Measurements from ENCODE around the gene COG5. TPM values are rescaled to one million over a fixed set of nuclear protein-coding genes. Genes with fewer than 3 reads are reported as not detected.

Gene COG5
- total and polyA plus RNA-seq, 2 of the 4 experiments (the other 2 are of a cell fraction) = 18.5 to 27.4 TPM

DNA sequence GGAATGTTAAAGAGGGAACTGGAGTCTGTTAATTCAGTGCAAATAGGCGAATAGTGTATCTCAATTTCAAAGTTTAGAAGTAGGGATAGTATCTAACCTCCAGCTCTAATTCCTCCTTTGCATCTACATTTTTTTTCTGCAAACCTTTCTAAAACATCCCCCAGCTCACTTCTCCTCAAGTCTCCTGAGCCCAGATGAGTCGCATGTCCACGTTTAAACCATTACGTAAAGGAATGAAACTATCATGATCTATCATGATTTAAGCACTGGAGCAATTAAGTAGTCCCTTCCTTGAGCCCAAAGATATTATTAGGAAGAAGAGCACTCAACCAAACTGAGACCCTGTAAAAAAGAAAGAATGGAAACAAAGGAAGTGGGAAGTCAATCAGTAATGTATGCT is 64.0 kb downstream of the COG5 start:
- no peak for TF ChIP-seq SMC3 (IDR thresholded peaks at IDR 0.05; ENCODE audit: low read depth, low read length)
- no peak for TF ChIP-seq CTCF (conservative IDR thresholded peaks at IDR 0.05; ENCODE audit: low read depth, low read length)
- TF ChIP-seq RCOR1 (IDR thresholded peaks at IDR 0.05; ENCODE audit: insufficient replicate concordance, low read length) = no peak
- TF ChIP-seq MXI1 (IDR thresholded peaks at IDR 0.05; ENCODE audit: borderline replicate concordance, low read depth, low read length) = no peak
- TF ChIP-seq ELK1 (IDR thresholded peaks at IDR 0.05; ENCODE audit: borderline replicate concordance, low read depth, low read length) = no peak
- no peak overlapping the region for H2AK9ac ChIP-seq (replicated peaks; ENCODE audit: low read depth, low read length, poor library complexity)
- dilution Hi-C loops (cut with HindIII; ENCODE audit: low sequenced_read_pairs, unreplicated experiment) (no loop called here), intact Hi-C loops (cut with micrococcal nuclease) (no loop called here), in situ Hi-C loops (cut with MboI; ENCODE audit: low sequenced_read_pairs) (no loop called here)
- no peak overlapping the region for H4K91ac ChIP-seq (ENCODE audit: insufficient read depth, low read depth, low read length)
- H3K18ac ChIP-seq (ENCODE audit: low read depth, low read length) = no peak overlapping the region
- H2AK5ac ChIP-seq (ENCODE audit: low read depth, low read length) = no peak overlapping the region
- H3K4ac ChIP-seq (ENCODE audit: low read depth, low read length) = no peak overlapping the region
- H3K79me1 ChIP-seq (ENCODE audit: low read depth in 1 of 2, low read length in 2 of 2) = peaks cover 16 to 28% of the 10 kb centered on the region in 2 experiments
- no peak overlapping the region for H2BK5ac ChIP-seq (ENCODE audit: low read depth, low read length, poor library complexity, severe bottlenecking)
- H2BK15ac ChIP-seq (ENCODE audit: low read depth, low read length) = no peak overlapping the region
- H3K56ac ChIP-seq (ENCODE audit: extremely low read depth, insufficient read depth, low read length) = no peak overlapping the region
- H3K14ac ChIP-seq (replicated peaks; ENCODE audit: low read depth, low read length) = no peak overlapping the region
- H3K23ac ChIP-seq (ENCODE audit: low read depth, low read length) = no peak overlapping the region
- H3K9ac ChIP-seq (ENCODE audit: low read depth, low read length) = no peak overlapping the region
- no peak overlapping the region for H3K27ac ChIP-seq (ENCODE audit: insufficient read depth, low read length)
- WGBS, 2 experiments (ENCODE audit: extremely low coverage in 2 of 2, insufficient read length in 1 of 2) = no CpG with 5 or more reads among the region's 4 CpGs
- no peaks in the 10 kb centered on the region for H3K27me3 ChIP-seq (ENCODE audit: control insufficient read depth, insufficient read depth, low read length)
- H4K20me1 ChIP-seq (ENCODE audit: insufficient read depth, low read length) = peaks cover 13% of the 10 kb centered on the region; the same call in 1 of the 2 replicates
- ATAC-seq (ENCODE audit: low read depth) (no peak), DNase-seq (peak; percentile 21)
- H2BK120ac ChIP-seq (ENCODE audit: low read depth, low read length) = no peak overlapping the region
- no peak overlapping the region for H3K4me3 ChIP-seq (ENCODE audit: insufficient read depth, low read depth, low read length)
- CTCF ChIA-PET = interaction anchor here (0.7 to 1.5 kb wide), 2 partner anchors 15 to 60 kb away, joined by 3 read pairs; no protein-coding TSS in a partner anchor
- 0 out of 2 replicates have a peak, but pooled peaks cover 2% of the 10 kb centered on the region for H3K4me1 ChIP-seq (ENCODE audit: control insufficient read depth, insufficient read depth, low read length)
- H2AFZ ChIP-seq (replicated peaks; ENCODE audit: low read length, poor library complexity) = no peak overlapping the region
- H3K9me1 ChIP-seq (ENCODE audit: insufficient read depth, low read length) = no peaks in the 10 kb centered on the region; the same call in 1 of the 2 replicates
- no peaks in the 10 kb centered on the region for H3K36me3 ChIP-seq (ENCODE audit: control insufficient read depth, insufficient read depth, low read length)
- no TSS peak for BruUV-seq (replicated peaks)
- no peak overlapping the region for H3K4me2 ChIP-seq (ENCODE audit: low read depth, low read length)
- no peak overlapping the region for H4K5ac ChIP-seq (ENCODE audit: low read depth, low read length)
- POLR2A ChIA-PET (ENCODE audit: unreplicated experiment) = no interaction called here
- H4K8ac ChIP-seq (ENCODE audit: low read depth in 2 of 2, low read length in 2 of 2) = no peak overlapping the region
- H3K9me3 ChIP-seq (ENCODE audit: control insufficient read depth, insufficient read depth, low read length) = no peaks in the 10 kb centered on the region
- no peak overlapping the region for H2BK20ac ChIP-seq (ENCODE audit: low read depth, low read length)

Measured in IMR-90 (cell line).